Lower leg skin (tissue), 4 donors: ENCODE measurements around the gene PRRG1. TPM values are rescaled to one million over a fixed set of nuclear protein-coding genes. Genes with fewer than 3 reads are reported as not detected.

ENCODE experiments used
- DNase-seq, 2 donors: peaks; one replicate each; pipeline ENCODE4 v3.0.0-alpha.2; 2019; ENCODE audit warnings: low spot score in 2 of 2
- H3K4me3 ChIP-seq: fragments of 200-600 bp; sonication (generic); 2 replicates; pipeline ENCODE4 v1.5.1; 2017; ENCODE audit warnings: mild to moderate bottlenecking, low read depth; ENCODE audit not compliant: poor library complexity, severe bottlenecking
- POLR2A ChIP-seq, 2 donors: fragments of 450-650 bp; IDR thresholded peaks; one replicate each; pipeline ENCODE4 v1.6.1; 2016 to 2017; ENCODE audit warnings: antibody characterized with exemption in 2 of 2, mild to moderate bottlenecking in 1 of 2, moderate library complexity in 1 of 2
- WGBS, 2 donors: methylation state at CpG; one replicate each; pipeline ENCODE4 v1.1.5; 2018; 5-methylcytosine and 5-hydroxymethylcytosine counted together
- intact Hi-C: fragments of 100-400 bp; cut with DNase I; formaldehyde crosslinking; loops from one replicate; pipeline ENCODE4 v1.15.0; 2023; ENCODE audit warnings: low total_unique reads
- total RNA-seq, 4 donors: library from RNA; depleted of rRNA; stranded (reverse); fragments of >200 nt; gene quantifications; one replicate each; pipeline ENCODE4 v1.1.0, GENCODE V29; 2016
- TF ChIP-seq, protein P1 (sequence below), 3 donors: fragments of 450-650 bp; IDR thresholded peaks; one replicate each; pipeline ENCODE4 v1.5.1; 2016; ENCODE audit warnings: antibody characterized with exemption in 3 of 3, mild to moderate bottlenecking in 3 of 3, moderate library complexity in 2 of 3

The PRRG1 gene
- total RNA-seq, 4 donors from 2014 or later: 4.0 to 8.1 (median 6.1) TPM

DNA sequence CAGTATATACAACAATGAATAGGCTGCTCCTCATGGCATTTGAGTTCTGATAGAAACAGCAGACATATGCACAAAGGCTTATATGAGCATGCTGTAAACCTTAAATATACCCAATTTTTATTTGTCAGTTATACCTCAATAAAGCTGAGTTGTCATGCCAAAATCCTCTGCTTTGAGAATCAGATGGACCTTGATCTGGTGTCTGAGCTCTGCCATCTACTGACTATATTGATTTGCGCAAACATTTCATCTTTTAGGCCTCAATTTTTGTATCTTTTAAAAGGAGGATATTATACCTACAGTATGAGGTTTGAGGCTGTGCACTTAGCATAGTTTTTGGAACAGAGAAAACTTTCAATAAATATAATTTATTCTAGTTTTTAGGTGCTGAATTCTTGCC is 85.2 kb downstream of the PRRG1 start:
- TF ChIP-seq POLR2A (IDR thresholded peaks at IDR 0.05): no peak
- TF ChIP-seq, protein P1, sequence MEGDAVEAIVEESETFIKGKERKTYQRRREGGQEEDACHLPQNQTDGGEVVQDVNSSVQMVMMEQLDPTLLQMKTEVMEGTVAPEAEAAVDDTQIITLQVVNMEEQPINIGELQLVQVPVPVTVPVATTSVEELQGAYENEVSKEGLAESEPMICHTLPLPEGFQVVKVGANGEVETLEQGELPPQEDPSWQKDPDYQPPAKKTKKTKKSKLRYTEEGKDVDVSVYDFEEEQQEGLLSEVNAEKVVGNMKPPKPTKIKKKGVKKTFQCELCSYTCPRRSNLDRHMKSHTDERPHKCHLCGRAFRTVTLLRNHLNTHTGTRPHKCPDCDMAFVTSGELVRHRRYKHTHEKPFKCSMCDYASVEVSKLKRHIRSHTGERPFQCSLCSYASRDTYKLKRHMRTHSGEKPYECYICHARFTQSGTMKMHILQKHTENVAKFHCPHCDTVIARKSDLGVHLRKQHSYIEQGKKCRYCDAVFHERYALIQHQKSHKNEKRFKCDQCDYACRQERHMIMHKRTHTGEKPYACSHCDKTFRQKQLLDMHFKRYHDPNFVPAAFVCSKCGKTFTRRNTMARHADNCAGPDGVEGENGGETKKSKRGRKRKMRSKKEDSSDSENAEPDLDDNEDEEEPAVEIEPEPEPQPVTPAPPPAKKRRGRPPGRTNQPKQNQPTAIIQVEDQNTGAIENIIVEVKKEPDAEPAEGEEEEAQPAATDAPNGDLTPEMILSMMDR (IDR thresholded peaks at IDR 0.05): no peak
- no peak overlapping the region for H3K4me3 ChIP-seq
- 95 to 100% methylated on average over 1 of the region's 1 CpG for WGBS, 2 donors
- intact Hi-C loops: no loop called here
- no peak for DNase-seq

DNA sequence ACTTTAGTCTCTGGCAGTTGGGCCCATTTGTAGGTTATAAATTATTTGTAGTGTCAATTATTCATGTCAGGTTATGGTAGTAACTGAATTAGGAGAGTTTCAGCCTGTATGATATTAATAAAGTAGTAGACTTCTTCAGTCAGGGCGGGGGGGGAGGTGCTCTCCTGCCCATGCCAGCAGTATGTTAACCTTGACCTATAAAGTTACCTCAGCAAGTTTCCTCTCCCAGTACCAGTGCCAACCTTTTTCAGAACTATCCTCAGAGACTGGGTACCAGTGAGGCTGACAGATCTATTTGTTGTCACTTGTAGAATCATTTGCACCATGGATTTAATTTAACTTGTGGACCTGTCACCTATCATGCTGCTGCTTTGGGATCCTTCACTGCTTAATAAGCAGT is 88.0 kb downstream of the PRRG1 start:
- intact Hi-C loops: no loop called here
- no peak for DNase-seq

DNA sequence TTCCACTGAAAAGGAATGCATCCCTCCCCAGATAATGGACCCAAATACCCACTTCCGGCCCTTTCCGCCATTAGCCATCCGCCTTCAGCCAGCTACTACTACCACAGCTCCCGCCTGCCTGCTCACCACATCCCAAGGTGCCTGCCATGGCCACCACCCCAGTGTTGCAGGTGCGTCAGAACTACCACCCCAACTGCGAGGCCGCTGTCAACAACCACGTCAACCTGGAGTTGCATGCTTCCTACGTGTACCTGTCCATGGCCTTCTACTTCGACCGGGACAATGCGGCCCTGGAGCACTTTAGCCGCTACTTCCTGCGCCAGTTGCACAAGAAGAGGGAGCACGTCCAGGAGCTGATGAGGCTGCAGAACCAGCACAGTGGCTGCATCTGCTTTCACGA is 92.2 kb downstream of the PRRG1 start:
- TF ChIP-seq, protein P1 (IDR thresholded peaks at IDR 0.05): no peak
- TF ChIP-seq POLR2A (IDR thresholded peaks at IDR 0.05): no peak
- whole genome bisulfite sequencing, 2 donors: 93 to 98% methylated on average over 14 to 16 of the region's 16 CpGs
- no peak overlapping the region for H3K4me3 ChIP-seq
- intact Hi-C loops: no loop called here
- DNase-seq: no peak

More for the DNA sequence above, 88.0 kb downstream of the PRRG1 start:
- H3K4me3 ChIP-seq: no peak overlapping the region
- TF ChIP-seq, protein P1 (IDR thresholded peaks at IDR 0.05): no peak
- no peak for TF ChIP-seq POLR2A (IDR thresholded peaks at IDR 0.05)
- 33 to 86% methylated on average over 1 of the region's 1 CpG for WGBS, 2 donors

DNA sequence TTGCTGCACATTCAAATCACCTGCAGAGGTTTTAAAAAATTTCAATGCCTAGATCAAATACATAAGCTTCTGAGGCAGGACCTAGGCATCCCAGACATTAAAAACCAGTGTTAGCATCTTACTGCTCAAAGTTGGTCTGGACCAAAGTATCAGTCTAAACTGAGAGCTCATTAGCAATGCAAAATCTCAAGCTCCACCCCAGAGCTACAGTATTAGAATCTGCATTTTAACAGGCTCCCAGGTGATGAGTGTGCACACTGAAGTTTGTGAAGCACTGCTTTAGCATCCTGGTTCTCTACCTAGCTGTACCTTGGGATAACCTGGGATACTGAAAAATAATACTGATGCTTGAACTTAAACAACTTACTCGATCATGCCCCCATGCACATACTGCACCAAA is 96.0 kb downstream of the PRRG1 start:
- no peak for DNase-seq
- H3K4me3 ChIP-seq: no peak overlapping the region
- 61 to 92% methylated on average over 1 of the region's 1 CpG for WGBS, 2 donors
- TF ChIP-seq, protein P1 (IDR thresholded peaks at IDR 0.05): no peak
- no peak for TF ChIP-seq POLR2A (IDR thresholded peaks at IDR 0.05)
- intact Hi-C loops: no loop called here

DNA sequence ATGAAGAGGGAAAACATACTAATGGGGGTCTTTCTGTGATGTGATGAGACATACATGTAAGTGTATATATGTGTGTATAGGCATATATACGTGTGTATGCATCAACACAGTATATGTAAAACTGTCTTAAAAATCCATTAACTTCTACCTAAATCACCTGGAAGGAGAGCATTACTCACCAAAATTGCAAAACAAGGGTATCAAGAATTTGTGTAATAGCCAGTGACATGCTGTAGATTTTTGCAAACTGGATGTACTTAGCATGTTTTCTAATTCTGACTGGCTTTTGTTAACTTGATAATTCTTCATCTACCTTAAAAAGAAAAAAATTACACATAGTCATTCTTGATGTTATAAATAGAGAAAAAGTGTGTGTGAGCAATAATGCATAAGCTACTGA is 104.7 kb downstream of the PRRG1 start:
- DNase-seq: no peak
- TF ChIP-seq, protein P1 (IDR thresholded peaks at IDR 0.05): no peak
- TF ChIP-seq POLR2A (IDR thresholded peaks at IDR 0.05): no peak
- intact Hi-C loops: no loop called here
- 76 to 96% methylated on average over 1 of the region's 1 CpG for WGBS, 2 donors
- H3K4me3 ChIP-seq: no peak overlapping the region

DNA sequence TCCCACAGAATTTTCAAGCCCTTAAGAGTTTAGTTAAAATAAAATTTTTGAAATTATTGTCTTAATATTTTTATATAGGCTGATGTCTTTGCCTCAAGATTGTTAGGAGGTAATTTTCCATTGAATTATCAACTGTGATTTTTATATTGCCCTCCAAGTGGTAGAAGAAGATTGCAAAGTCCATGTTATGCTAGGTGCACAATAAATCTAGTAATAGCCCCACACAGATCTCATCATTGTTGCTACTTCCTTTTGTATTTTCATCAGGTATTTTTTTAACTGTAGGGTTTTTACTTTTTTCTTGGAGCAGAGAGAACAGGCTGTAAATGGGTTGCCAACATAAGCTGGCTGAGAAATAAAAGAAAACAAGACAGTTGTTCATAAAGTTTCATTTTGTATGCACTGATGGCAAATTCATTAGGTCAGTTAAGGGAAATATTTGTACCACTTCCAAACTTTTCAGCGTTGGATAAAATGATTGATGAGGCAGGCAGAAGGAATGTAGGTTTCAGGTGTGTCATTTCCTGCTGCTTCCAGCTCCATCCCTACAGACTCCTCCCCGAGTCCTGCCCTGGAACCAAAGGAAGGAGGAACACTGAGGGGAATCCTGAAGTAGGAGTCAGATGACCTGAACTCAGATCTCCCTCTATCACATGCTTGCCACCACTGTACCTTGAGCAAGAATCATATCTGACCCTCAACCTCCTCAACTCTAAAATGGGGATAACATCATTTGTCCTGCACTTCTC is 105.5 kb downstream of the PRRG1 start:
- no peak for TF ChIP-seq POLR2A (IDR thresholded peaks at IDR 0.05)
- TF ChIP-seq, protein P1 (IDR thresholded peaks at IDR 0.05): no peak
- intact Hi-C loops: no loop called here
- H3K4me3 ChIP-seq: no peak overlapping the region
- 15 to 21% methylated on average over 2 of the region's 2 CpGs for WGBS, 2 donors
- no peak for DNase-seq
